22Rv1 (cell line): ENCODE results near the gene PGLYRP2.

ENCODE experiments used
- CTCF ChIP-seq: fragments of 450-650 bp; IDR thresholded peaks from 2 replicates; pipeline ENCODE4 v1.5.1; 2017; ENCODE audit warnings: mild to moderate bottlenecking
- ZFX ChIP-seq: fragments of 450-650 bp; IDR thresholded peaks from 2 replicates; pipeline ENCODE4 v1.6.1; 2017; ENCODE audit warnings: antibody characterized with exemption, borderline replicate concordance

GRCh38 chr19:15421721-15422260 lies 57.5 kb downstream of the PGLYRP2 start:
- no peak for TF ChIP-seq CTCF
- no peak for TF ChIP-seq ZFX
